Activated CD4-positive, CD25-positive, alpha-beta regulatory T cell treated with anti-CD3 and anti-CD28 coated beads, Interleukin-2, amount 50 U/mL, for 16 hours (primary cell): ENCODE results near the gene EGFR.

Experiments
- DNase-seq: peaks from one replicate; pipeline ENCODE4 v3.0.0-alpha.2; 2020; ENCODE audit warnings: low read depth, low spot score

EGFR gene

GRCh38 chr7:55211726-55212125 lies 192.9 kb downstream of the EGFR start:
- no peak for DNase-seq

- DNase-seq, result no peak
Measured at GRCh38 chr7:55212176-55212575, 193.4 kb downstream of the EGFR start.

GRCh38 chr7:55212838-55213237 lies 194.0 kb downstream of the EGFR start:
- no peak for DNase-seq

GRCh38 chr7:55214707-55215106 lies 195.9 kb downstream of the EGFR start:
- no peak for DNase-seq

GRCh38 chr7:55223023-55223422 lies 204.2 kb downstream of the EGFR start:
- no peak for DNase-seq

- DNase-seq, result no peak
Measured at GRCh38 chr7:55224111-55224510, 205.3 kb downstream of the EGFR start.

- DNase-seq, result no peak
Measured at GRCh38 chr7:55224810-55225209, 206.0 kb downstream of the EGFR start.

- DNase-seq, result no peak
Measured at GRCh38 chr7:55230014-55230413, 211.2 kb downstream of the EGFR start.

- no peak for DNase-seq
Measured at GRCh38 chr7:55231736-55232280, 213.0 kb downstream of the EGFR start.

GRCh38 chr7:55233001-55233400 lies 214.2 kb downstream of the EGFR start:
- no peak for DNase-seq

- DNase-seq, result no peak
Measured at GRCh38 chr7:55234408-55234807, 215.6 kb downstream of the EGFR start.

GRCh38 chr7:55235115-55235514 lies 216.3 kb downstream of the EGFR start:
- DNase-seq, result no peak

- DNase-seq, result no peak
Measured at GRCh38 chr7:55235801-55236200, 217.0 kb downstream of the EGFR start.

- DNase-seq, result no peak
Measured at GRCh38 chr7:55236476-55236875, 217.7 kb downstream of the EGFR start.

- no peak for DNase-seq
Measured at GRCh38 chr7:55237156-55237893, 218.5 kb downstream of the EGFR start.

GRCh38 chr7:55239406-55239805 lies 220.6 kb downstream of the EGFR start:
- no peak for DNase-seq

GRCh38 chr7:55240418-55241142 lies 221.8 kb downstream of the EGFR start:
- DNase-seq, result no peak

- DNase-seq, result no peak
Measured at GRCh38 chr7:55241958-55242357, 223.1 kb downstream of the EGFR start.

GRCh38 chr7:55242613-55243012 lies 223.8 kb downstream of the EGFR start:
- DNase-seq, result no peak

- DNase-seq, result no peak
Measured at GRCh38 chr7:55244006-55244745, 225.4 kb downstream of the EGFR start.

GRCh38 chr7:55245271-55245723 lies 226.5 kb downstream of the EGFR start:
- no peak for DNase-seq

- no peak for DNase-seq
Measured at GRCh38 chr7:55246171-55246570, 227.4 kb downstream of the EGFR start.
